ENCODE results near the gene STK32A. TPM values are rescaled to one million over a fixed set of nuclear protein-coding genes. Genes with fewer than 3 reads are reported as not detected.
"Not testable (repeated sequence)": the region's sequence is repeated elsewhere in the genome, so short reads cannot be mapped to it uniquely, and the experiment has no call there.

STK32A gene
- total RNA-seq, 1 donor from 2014 or later: under 0.01 TPM

DNA sequence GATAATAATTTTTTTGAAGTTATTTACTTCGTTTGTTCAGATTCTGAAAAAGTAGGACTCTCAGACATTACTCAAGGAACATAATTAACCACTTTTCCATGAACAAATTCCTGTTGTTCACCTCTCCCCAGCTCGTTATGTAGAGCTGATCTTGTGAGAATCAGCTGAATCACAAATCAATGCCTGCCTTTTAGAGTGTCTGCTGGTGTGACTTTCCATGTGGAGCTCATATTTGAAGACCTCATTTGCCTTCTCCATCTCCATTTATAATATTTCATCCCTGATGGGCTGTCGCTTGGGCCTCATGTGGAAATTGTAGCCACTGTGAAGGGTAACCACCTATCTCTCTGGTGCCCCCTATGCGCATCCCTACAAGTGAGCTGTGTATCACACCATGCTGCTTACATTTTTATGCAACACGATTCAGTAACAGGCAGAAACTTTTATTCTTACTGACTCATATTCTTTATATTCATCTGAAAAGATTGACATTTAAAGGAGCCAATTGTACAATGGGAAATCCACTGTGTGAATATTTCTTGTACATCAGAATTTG lies 111.3 kb downstream of the STK32A start:
- peak in 1 of 2 donors; percentile 7 for DNase-seq (ENCODE audit: low read depth in 2 of 2)

DNA sequence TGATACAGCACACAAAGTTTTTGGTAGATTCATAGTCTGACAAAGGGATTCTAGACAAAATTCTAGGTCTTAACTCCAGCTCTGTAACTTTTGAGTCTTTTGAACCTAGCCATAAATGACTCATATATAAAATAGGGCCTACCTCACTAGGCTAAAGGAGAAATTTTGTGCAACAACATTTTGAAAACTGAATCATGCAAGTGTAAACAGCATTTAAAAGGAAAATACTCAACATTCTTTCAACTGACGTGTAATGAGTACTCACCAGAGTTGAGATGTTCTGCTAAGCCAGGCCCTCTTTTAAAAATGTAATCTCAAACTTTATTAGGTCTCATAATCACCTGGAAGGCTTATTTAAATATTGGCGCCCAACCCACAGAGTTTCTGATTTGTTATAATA lies 113.2 kb downstream of the STK32A start:
- DNase-seq (ENCODE audit: low read depth in 2 of 2): no peak

DNA sequence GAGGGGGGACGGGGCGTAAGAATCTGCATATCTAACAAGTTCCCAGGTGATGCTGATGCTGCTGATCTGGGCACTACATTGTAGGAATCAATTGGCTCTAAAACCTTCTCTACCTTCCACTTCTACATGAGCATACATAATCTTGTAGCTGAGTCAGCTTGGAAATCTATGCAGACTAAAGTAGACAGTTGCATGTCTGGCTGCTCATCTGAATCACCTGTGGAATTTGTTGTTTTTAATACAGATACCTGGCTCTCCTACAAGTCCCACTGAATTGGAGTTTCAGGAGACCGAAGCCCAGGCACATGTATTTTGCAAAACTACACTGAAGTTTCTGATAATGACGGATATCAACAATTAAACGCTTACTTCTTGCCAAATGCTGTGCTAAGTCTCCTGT lies 113.6 kb downstream of the STK32A start:
- DNase-seq (ENCODE audit: low read depth in 2 of 2): no peak

DNA sequence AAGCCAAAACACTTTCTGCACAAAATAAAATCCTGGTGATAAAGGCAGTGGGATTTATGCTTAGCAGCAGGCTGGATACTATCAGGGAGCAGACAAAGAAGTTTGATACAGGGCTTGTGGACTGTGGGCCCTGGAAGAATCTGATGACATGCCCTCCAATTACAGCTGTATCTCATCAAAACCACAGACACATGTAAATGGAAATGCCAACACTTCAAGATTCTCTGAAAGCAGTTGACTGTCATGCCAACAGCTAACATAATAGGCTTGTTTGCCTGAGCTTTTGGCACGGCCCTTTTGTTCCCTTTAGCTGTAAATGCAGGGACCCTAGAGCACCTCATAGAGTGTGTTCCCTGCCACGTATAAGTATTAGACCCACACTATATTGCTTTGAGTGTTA lies 114.4 kb downstream of the STK32A start:
- no peak for DNase-seq (ENCODE audit: low read depth in 2 of 2)

DNA sequence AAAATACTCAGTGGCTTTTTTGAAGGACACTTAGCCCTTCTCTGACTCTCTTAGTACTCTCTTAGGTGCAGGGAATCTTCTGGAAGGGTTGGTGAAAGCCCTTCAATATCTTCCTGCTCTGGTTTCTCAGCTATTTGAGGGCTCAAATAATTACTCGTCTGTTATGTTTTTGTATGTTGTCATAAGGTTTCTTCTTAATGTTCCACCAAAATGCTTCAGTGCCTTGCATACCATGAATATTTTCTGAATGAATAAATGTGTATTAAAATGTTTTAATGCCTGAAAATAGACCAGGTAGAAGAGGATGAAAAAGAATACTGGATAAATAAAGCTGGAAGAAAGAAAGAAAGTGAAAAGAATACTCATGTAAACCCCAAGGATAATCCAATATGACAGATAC lies 124.3 kb downstream of the STK32A start:
- DNase-seq (ENCODE audit: low read depth in 2 of 2): no peak

DNA sequence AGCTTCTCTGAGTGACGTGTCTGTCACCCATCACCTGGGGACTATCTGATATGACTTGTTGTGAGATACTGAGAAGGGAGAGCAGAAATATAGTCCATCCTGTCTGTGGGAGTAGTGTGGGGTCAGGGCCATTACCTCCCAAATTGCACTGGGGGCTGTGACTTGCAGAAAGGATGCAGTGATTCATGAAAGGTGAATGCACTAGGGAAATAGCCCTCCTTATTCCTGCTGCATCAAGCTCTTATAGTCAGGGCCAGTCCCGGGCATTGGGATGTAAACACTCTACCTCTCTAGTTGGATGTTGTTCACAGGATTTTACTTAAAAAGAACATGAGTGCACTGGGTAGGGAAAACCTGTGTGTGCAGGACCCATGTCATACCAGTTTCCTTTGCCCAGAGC lies 124.8 kb downstream of the STK32A start:
- DNase-seq (ENCODE audit: low read depth in 2 of 2): no peak

DNA sequence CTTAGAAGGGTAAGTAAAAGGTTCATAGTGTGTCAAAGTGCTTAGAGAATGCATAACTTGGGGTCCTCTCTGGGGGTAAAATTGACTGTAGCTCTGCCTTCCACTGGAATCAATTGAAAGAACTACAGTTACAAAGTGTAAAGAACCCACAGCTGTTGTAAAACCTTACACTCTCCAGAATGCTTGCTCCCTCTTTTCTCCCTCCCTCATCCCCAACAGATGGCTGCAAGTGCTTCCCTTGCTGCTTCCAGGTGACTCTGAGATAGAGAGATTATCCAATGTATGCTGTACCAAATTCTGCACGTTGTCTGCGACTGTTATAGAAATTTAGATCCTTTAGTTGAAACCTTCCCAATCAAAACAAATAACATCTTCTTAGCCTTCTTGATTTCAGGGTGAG lies 126.0 kb downstream of the STK32A start:
- no peak for DNase-seq (ENCODE audit: low read depth in 2 of 2)

DNA sequence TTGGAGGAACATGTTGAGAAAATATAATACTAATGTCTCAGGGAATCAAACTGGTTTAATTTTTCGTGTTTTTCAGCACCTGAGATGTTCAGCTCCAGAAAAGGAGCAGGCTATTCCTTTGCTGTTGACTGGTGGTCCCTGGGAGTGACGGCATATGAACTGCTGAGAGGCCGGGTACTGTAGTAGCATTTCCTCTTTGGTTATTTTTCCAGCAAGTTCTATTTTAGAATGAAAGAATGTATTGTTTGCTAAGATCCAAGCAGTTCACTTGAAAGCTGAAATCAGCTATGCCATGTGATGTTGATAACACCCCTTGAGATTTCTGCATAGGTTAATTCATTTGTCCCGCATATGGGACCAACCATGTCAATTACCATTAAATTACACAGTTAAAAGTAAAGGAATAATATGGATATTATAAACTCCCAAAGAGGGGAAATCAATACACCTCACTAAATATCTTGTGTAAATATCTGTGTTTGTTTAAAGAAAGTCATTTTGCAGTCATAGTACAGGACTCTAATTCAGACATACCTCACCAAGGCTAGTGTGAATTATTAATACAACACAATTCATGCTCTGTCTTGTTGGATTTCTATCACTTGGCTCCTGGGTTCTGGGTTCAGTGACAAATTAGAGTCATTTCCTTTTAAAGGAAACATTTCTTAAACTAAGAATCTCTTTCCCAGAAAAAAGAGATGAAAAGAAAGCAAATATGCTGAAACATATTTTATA lies 126.8 kb downstream of the STK32A start:
- no peak for DNase-seq (ENCODE audit: low read depth in 2 of 2)

DNA sequence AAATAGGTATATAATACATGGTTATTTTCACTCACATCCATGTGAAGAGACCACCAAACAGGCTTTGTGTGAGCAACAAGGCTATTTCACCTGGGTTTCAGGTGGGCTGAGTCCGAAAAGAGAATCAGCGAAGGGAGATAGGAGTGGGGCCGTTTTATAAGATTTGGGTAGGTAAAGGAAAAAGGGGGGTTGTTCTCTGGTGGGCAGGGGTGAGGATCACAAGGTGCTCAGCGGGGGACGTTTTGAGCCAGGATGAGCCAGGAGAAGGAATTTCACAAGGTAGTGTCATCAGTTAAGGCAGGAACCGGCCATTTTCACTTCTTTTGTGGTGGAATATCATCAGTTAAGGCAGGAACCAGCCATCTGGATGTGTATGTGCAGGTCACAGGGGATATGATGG lies 132.6 kb downstream of the STK32A start:
- not testable (repeated sequence) for DNase-seq (ENCODE audit: low read depth in 2 of 2)

DNA sequence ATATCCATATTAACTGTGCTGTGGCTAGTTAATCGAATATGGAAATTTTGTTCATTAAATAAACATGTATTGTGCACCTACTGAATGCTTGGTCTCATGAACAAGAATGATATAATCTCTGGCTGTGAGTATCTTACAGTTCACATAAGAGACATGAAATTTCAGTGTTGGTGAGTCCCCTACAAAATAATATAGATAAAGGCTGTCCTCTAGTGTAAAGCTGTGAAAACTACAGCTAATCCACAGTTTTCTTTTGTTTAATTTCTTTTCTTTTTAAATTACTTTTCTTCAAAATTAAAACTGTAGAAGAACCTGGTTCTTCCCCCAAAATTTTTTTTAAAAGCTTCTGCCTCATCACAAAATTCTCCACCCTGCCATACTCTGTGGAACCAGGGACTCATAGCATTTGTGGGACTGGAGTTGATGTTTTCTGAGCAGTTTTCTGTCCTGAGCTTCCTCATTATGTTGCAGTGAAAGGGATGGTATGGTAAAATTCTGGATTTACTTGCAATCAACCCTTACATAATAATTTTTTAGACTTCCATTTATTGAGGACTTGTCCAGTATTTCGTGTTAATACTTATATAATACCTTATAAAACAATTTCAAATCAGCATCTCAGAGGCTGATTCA lies 135.0 kb downstream of the STK32A start:
- DNase-seq (ENCODE audit: low read depth in 2 of 2): peak; percentile 30 to 34

DNA sequence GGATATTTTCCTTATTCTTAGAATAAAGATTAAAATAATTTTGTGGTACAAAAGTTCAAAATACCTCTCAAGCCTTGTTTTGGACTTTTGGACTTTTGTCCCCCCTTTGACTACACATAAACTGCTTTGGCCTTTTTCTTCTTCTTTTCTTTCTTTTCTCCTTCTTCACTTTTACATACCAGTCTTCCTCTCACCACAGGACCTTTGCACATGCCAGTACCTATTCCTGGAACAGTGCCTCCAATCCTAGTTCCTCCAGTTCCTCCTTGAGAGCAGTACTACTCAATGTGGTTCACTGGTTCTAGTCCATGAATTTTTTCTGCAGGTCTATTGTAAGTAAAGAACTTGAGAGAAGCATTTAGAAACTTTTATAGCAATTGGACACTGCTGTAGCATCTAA lies 136.5 kb downstream of the STK32A start:
- DNase-seq (ENCODE audit: low read depth in 2 of 2): no peak

DNA sequence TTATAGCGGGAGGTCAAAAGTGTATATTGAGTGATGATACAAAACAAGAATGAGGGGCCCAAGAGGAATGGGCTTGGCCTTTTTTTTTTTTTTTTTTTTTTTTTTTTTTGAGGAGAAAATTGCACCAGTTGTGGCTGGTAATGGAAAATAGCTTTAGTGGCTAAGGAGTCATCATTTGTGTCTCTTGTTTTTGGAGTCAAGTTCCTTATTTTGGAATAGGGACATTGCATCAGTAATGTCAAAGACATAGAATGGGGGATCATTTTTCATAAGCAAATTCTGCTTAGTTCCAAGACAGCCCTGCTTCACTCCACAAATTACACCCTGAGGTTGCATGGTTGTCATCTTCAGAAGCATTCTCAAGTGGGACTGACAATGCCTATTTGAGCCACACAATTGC lies 137.4 kb downstream of the STK32A start:
- DNase-seq (ENCODE audit: low read depth in 2 of 2): no peak

DNA sequence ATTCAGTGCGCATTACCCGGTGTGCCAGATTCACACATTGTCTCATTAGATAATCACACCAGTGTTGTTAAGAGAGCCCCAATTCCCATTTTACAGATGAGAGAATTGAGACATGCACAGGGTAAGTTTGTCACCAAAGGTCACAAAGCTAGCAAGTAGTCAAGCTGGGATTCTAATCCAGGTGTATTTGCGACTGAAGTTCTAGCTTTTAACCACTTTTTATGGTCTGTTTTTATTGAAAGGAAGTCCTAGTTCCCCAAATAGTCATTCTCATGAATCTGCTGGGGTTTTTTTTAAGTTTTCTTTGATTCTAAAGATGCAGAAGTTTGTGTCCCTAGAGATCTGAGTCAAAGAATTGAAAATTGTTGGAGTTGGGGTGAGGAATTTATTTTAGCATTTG lies 138.5 kb downstream of the STK32A start:
- no peak for DNase-seq (ENCODE audit: low read depth in 2 of 2)

DNA sequence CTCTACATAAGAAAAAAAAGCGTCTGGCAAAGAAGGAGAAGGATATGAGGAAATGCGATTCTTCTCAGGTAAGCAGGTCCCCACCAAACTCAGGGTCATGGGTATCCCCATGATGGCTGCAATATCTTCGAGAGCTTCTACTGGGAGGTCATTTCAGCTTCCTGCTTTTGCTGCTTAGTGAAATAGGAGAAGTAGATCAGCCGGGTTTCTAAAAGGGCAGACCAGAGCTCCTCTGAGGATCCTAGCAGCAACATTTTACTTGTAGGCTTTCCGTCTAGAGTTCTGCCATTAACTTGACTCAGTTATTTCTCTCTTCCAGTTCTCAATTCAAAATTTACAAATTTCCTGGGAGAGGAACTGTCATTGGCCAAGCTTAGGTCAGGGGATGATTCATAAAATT lies 140.3 kb downstream of the STK32A start:
- DNase-seq (ENCODE audit: low read depth in 2 of 2): no peak

DNA sequence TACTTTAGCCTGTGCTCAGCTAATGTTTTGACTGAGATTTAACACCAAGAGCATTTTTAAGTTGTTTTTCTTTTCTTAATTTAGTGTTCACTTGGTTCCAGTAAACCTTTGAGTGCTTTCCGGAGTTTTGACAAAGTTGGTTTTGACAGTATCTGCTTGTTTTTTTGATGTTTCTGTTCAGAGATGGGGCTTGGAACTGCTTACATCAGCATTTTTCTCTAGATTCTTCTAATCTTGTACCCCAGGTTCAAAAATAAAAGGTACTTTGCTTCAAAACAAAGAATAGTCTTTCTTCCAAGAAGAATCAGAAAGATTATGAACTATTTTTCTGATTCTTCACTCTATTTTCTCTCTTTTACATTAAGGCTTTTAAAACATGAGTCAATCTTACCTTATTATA lies 142.9 kb downstream of the STK32A start:
- no peak for DNase-seq (ENCODE audit: low read depth in 2 of 2)

DNA sequence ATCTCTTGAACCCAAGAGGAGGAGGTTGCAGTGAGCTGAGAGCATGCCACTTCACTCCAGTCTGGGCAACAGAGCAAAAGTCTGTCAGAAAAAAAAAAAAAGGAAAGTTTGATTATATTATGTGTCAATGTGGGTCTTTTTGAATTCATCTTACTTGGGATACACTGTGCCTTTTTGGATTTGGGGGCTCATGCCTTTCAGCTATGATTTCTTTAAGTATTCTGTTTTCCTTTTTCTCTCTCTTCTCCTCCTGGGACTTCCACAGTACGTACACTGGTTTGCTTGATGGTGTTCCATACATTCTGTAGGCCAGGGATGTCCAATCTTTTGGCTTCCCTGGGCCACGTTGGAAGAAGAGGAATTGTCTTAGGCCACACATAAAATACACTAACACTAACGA lies 146.7 kb downstream of the STK32A start:
- no peak for DNase-seq (ENCODE audit: low read depth in 2 of 2)

DNA sequence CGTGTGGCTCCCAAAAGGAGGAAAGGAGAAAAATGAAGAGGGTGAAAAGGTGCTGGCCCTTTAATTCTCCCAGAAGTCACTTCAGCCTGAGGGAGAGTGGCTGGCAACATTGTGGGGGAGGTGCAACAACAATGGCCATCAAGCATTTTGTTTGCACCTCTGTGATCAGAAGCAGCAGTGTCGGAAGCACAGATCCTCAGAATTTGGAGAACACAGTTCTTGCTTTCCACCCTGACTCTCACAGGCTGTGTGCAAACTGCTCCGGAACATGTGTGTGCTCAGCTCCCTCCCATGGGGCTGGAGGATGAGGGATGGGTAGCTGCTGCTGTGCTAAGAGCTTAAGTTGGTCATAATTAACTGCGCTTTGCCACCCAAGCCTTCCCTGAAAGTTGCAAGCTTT lies 147.9 kb downstream of the STK32A start:
- DNase-seq (ENCODE audit: low read depth in 2 of 2): no peak

DNA sequence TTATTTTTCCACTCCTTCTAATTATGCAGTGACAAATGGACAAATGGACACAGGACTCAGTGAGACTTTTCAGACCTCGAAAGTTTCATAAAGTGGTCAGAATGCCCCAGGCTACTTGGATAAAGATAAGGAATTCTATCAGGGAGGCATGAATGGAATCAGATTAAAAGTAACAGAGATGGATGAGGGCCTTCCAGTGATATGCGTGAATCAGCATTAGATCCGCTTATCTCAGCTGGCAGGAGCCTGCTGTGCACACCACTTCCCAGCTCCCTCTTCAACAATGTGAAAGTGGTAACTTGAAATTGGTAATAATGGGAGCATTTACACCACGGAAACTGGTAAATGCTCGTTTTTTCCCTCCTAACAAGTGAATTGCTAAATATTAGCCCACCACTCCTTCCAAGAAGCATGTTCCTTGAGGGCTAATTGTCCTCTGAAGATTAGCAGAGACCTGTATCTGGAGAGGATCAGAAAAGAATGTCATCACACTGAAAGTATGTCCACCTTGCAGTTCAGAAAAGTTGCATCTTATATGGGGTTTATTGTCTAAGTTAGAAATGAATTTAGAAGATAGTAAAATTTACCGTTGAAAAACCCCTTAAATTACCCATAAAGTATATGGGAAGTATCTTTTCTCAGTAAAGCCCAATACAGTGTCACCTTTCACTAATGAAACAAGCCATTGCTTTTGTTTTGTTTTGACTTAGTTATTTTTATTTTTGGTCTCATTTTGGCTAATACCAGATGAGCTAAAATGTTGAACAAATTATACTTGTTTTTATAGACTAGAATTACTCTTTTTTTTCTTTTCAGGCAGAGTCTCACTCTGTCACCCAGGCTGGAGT lies 149.7 kb downstream of the STK32A start:
- DNase-seq (ENCODE audit: low read depth in 2 of 2): no peak

DNA sequence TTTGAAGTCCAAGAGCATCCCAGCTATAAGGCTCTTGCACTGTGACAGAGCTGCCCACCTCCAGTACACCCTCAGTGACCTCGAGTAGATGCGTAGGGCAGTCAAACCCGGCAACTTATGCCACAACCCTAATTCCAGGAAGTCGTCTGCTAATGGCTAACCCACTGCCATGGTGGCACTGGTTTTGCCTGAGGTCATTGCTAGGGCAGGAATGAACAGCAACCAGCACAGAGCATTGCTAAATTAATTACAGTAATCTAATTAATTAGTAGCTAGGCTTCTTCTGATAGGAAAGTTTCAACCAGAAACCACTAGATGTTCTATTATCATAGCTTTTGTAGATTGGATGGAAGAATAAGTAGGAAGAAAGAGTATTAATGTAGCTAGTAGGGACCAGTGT lies 152.3 kb downstream of the STK32A start:
- DNase-seq (ENCODE audit: low read depth in 2 of 2): no peak

DNA sequence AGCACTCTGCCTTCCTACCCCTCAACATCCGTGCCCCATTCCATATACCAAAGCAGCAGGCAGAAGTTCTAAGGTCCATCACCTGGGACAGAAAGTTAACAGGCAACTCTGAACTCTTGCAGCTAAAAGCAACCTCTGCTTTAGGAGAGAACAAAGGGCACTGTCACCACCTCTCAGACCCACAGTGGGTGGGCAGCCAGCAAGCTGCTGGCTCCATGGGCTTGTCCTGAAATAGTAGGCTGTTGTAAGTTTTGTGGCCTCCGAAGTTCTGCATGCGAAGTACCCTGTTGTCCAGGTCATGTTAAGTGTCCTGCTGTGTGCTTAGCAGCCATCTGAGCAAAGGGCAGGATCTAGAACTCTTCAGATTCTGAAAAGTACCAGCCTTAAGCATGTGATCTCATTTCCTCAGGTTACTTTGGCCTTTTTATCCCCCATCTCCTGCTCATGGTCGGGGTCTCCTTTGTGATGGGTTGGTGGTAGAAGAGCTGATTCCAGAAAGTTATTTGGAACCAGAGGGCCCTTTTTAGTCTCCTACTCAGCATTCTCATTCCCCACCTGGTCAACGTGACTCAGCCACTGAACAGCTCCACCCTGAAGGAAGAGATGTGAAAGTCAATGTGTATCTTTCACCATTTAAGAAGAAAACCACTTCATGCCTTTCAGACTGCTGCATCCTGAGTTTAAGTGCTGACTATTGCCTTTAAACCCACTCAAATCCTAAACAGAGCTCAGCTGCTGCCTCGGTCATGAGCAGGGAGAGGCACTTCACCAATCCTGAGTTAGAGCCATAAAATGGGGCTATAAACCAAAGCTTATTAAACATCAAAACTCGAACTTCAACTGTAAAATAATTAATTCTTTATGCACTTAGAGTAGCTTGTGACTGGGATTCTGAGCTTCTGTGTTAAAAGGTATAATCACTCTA lies 153.6 kb downstream of the STK32A start:
- DNase-seq (ENCODE audit: low read depth in 2 of 2): no peak

DNA sequence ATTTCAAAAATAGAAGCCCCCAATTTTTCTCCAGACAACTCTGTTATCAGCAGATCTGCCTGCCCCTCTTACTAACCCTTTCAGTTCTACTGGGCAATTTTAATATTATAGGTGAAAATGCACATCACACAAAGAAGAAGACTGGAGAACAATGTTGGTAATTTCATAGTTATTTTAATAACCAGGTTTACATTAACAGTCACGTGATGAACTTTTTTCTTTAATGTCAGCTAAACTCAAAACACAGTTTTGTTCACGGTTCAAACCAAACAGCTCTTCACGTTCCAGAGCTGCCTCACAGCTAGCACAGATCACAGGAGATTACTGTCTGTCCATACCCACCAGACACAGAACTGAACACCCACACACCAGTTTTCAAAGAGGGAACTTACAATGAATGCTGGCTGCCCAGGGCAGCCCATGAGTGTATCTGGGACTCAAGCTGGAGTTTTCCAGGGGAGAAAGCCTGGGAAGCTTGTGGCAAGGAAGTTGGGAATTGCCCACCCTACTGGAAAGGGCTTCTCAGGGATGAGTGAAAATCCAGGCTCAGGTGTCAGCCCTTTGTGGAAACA lies 155.9 kb downstream of the STK32A start:
- no peak for DNase-seq (ENCODE audit: low read depth in 2 of 2)

All from lung microvascular endothelial cell (primary cell).